Panc1 (cell line): ENCODE results near the gene SMCR8. TPM values are rescaled to one million over a fixed set of nuclear protein-coding genes. Genes with fewer than 3 reads are reported as not detected.
"Not testable (repeated sequence)": the region's sequence is repeated elsewhere in the genome, so short reads cannot be mapped to it uniquely, and the experiment has no call there.

Experiments used
- ATAC-seq: fragments of 200-7000 bp; cut with Tn5 transposase; 2 replicates; pipeline ENCODE4 v1.9.1; 2020; ENCODE audit warnings: mild to moderate bottlenecking, moderate library complexity
- BruUV-seq: library from RNA; stranded (reverse); fragments of 400-500 nt; replicated peaks from 2 replicates; lab custom pipeline; 2021; lab: Mats Ljungman, UMichigan
- CTCF ChIA-PET: fragments of 300-600 bp; sonication (Branson Sonifier 250); formaldehyde crosslinking; loops from one replicate; lab custom pipeline; 2022; ENCODE audit warnings: antibody characterized with exemption; lab: Charles Lee
- POLR2A ChIA-PET: fragments of 300-600 bp; sonication (Branson Sonifier 250); formaldehyde crosslinking; loops from one replicate; lab custom pipeline; 2022; ENCODE audit warnings: antibody characterized with exemption; lab: Charles Lee
- DNase-seq: peaks from one replicate; pipeline ENCODE4 v3.0.0-alpha.2; 2010; ENCODE audit warnings: low read depth, low spot score
- H3K27ac ChIP-seq: 2 replicates; pipeline ENCODE4 v1.5.1; 2011; ENCODE audit warnings: mild to moderate bottlenecking, low read length, inconsistent platforms
- H3K27me3 ChIP-seq: fragments of 200-500 bp; sonication (Bioruptor generic); 2 replicates; pipeline ENCODE4 v1.6.0; 2014; ENCODE audit warnings: low read length, inconsistent platforms; ENCODE audit not compliant: control insufficient read depth, insufficient read depth
- H3K36me3 ChIP-seq: fragments of 200-500 bp; sonication (Bioruptor generic); 2 replicates; pipeline ENCODE4 v1.5.1; 2014; ENCODE audit warnings: inconsistent platforms, mild to moderate bottlenecking, low read length, moderate library complexity; ENCODE audit not compliant: control insufficient read depth, insufficient read depth
- H3K4me1 ChIP-seq: 2 replicates; pipeline ENCODE4 v1.5.1; 2011; ENCODE audit warnings: inconsistent platforms, mild to moderate bottlenecking, low read length, moderate library complexity; ENCODE audit not compliant: control insufficient read depth, insufficient read depth
- H3K4me3 ChIP-seq, 2 experiments: 2 replicates each; pipeline ENCODE4 v1.5.1; 2011 to 2012; ENCODE audit warnings: low read depth in 2 of 2, low read length in 2 of 2, mild to moderate bottlenecking in 2 of 2, inconsistent platforms in 1 of 2, moderate library complexity in 1 of 2
- H3K9me3 ChIP-seq: fragments of 200-500 bp; sonication (Bioruptor generic); 2 replicates; pipeline ENCODE4 v1.5.1; 2014; ENCODE audit warnings: low read depth, mild to moderate bottlenecking, inconsistent platforms, low read length, moderate library complexity; ENCODE audit not compliant: control insufficient read depth, insufficient read depth
- CTCF ChIP-seq: fragments of 450-650 bp; IDR thresholded peaks from 2 replicates; pipeline ENCODE4 v1.5.1; 2017; ENCODE audit warnings: mild to moderate bottlenecking
- POLR2AphosphoS5 ChIP-seq: IDR thresholded peaks from 2 replicates; pipeline ENCODE4 v1.6.1; 2012; ENCODE audit warnings: mild to moderate bottlenecking, low read depth, low read length, moderate library complexity
- REST ChIP-seq, 2 experiments: IDR thresholded peaks; 2 replicates each; pipeline ENCODE4 v1.6.1; 2011 to 2012; ENCODE audit warnings: low read depth in 2 of 2, control low read depth in 1 of 2, low read length in 1 of 2, mild to moderate bottlenecking in 1 of 2, moderate library complexity in 1 of 2; ENCODE audit not compliant: insufficient read depth in 1 of 2
- SIN3A ChIP-seq: IDR thresholded peaks from 2 replicates; pipeline ENCODE4 v1.6.1; 2012; ENCODE audit warnings: low read depth, mild to moderate bottlenecking, low read length, moderate library complexity, borderline replicate concordance; ENCODE audit not compliant: insufficient read depth
- TCF7L2 ChIP-seq: IDR thresholded peaks from 2 replicates; pipeline ENCODE4 v1.6.1; 2011; ENCODE audit warnings: mild to moderate bottlenecking, low read depth, low read length, inconsistent platforms
- in situ Hi-C: cut with HindIII; loops from 2 replicates; pipeline ENCODE4 v1.10.0; 2016; ENCODE audit warnings: low sequenced_read_pairs, low pct_unique_long_range_greater_than_20kb
- intact Hi-C: fragments of 100-400 bp; cut with micrococcal nuclease; formaldehyde crosslinking; loops from one replicate; pipeline ENCODE4 v1.10.0; 2022; ENCODE audit not compliant: unreplicated experiment
- total RNA-seq: library from RNA; stranded (reverse); gene quantifications from one replicate; pipeline ENCODE4 v1.2.1, GENCODE V29; 2021; ENCODE audit not compliant: unreplicated experiment

SMCR8 gene
- total RNA-seq, 1 experiment from 2014 or later: 24.9 TPM

GRCh38 chr17:18331879-18332278, 16.8 kb downstream of the SMCR8 start:
- no TSS peak for BruUV-seq
- no peak for ATAC-seq
- no peak for DNase-seq
- H3K4me3 ChIP-seq: no peak overlapping the region
- H3K27ac ChIP-seq: no peak overlapping the region
- TF ChIP-seq CTCF: no peak
- no peak for TF ChIP-seq POLR2AphosphoS5
- no peak for TF ChIP-seq TCF7L2
- no peak for TF ChIP-seq SIN3A
- no peak for TF ChIP-seq REST (IDR thresholded peaks at IDR 0.05; ENCODE audit: insufficient read depth in 1 of 2, low read depth in 2 of 2, low read length in 1 of 2)
- CTCF ChIA-PET: no interaction called here
- in situ Hi-C loops (no loop called here), intact Hi-C loops (no loop called here)
- H3K9me3 ChIP-seq: no peaks in the 10 kb centered on the region
- H3K27me3 ChIP-seq: no peaks in the 10 kb centered on the region
- POLR2A ChIA-PET: no interaction called here
- no peaks in the 10 kb centered on the region for H3K4me1 ChIP-seq
- no peaks in the 10 kb centered on the region for H3K36me3 ChIP-seq

GRCh38 chr17:18332909-18333489, 17.9 kb downstream of the SMCR8 start:
- Histone ChIP-seq H3K9me3 (no peaks in the 10 kb centered on the region), H3K36me3 (no peaks in the 10 kb centered on the region), H3K4me1 (no peaks in the 10 kb centered on the region), H3K27me3 (no peaks in the 10 kb centered on the region), H3K4me3 (no peak overlapping the region), H3K27ac (no peak overlapping the region)
- ATAC-seq (no peak), DNase-seq (no peak)
- ChIA-PET CTCF (no interaction called here), POLR2A (no interaction called here)
- in situ Hi-C loops (no loop called here), intact Hi-C loops (no loop called here)
- no TSS peak for BruUV-seq
- TF ChIP-seq REST (IDR thresholded peaks at IDR 0.05; ENCODE audit: insufficient read depth in 1 of 2, low read depth in 2 of 2, low read length in 1 of 2) (no peak), TCF7L2 (no peak), CTCF (no peak), SIN3A (no peak), POLR2AphosphoS5 (no peak)

GRCh38 chr17:18338158-18338557, 23.1 kb downstream of the SMCR8 start:
- H3K9me3 ChIP-seq, ATAC-seq, H3K4me3 ChIP-seq, POLR2A ChIA-PET, H3K27me3 ChIP-seq, BruUV-seq, H3K36me3 ChIP-seq, CTCF ChIA-PET, in situ Hi-C loops, DNase-seq, H3K27ac ChIP-seq, intact Hi-C loops, H3K4me1 ChIP-seq: not testable (repeated sequence)
